Measurements from ENCODE around the gene STK40. TPM values are rescaled to one million over a fixed set of nuclear protein-coding genes. Genes with fewer than 3 reads are reported as not detected.

Gene STK40
- total and polyA plus RNA-seq, 9 of the 15 experiments (the other 6 are each of a cell fraction or from before 2014, with no cell fraction given) = 0.69 to 94.3 (median 39.1) TPM

GRCh38 chr1:36372617-36373016 lies 13.1 kb downstream of the STK40 start (continued):
- no peak for TF ChIP-seq ZHX1 (conservative IDR thresholded peaks at IDR 0.05; ENCODE audit: low read length)
- TF ChIP-seq ATF7 (IDR thresholded peaks at IDR 0.05) = no peak
- peak; percentile 52; the same call in 1 of the 2 replicates for TF ChIP-seq MAFK (IDR thresholded peaks at IDR 0.05; ENCODE audit: low read length)
- TF ChIP-seq BRD4 (IDR thresholded peaks at IDR 0.05) = no peak
- TF ChIP-seq ZBTB17 (CRISPR knock-in tag; IDR thresholded peaks at IDR 0.05) = no peak
- no peak for TF ChIP-seq HMGXB4 (CRISPR knock-in tag; IDR thresholded peaks at IDR 0.05)
- no peak for TF ChIP-seq NR3C1 (CRISPR knock-in tag; IDR thresholded peaks at IDR 0.05)
- TF ChIP-seq POLR3A (IDR thresholded peaks at IDR 0.05; ENCODE audit: borderline replicate concordance, extremely low read depth, insufficient read depth, insufficient read length) = no peak
- no peak for TF ChIP-seq ZNF609 (CRISPR knock-in tag; IDR thresholded peaks at IDR 0.05; ENCODE audit: borderline replicate concordance)
- TF ChIP-seq CBX3 (IDR thresholded peaks at IDR 0.05; ENCODE audit: borderline replicate concordance in 1 of 2, low read length in 2 of 2) = no peak
- TF ChIP-seq ETV1 (tag; conservative IDR thresholded peaks at IDR 0.05; ENCODE audit: low read depth) = no peak
